Smooth muscle cell (in vitro differentiated cells): ENCODE measurements around the gene MYH9. TPM values are rescaled to one million over a fixed set of nuclear protein-coding genes. Genes with fewer than 3 reads are reported as not detected.
"Not testable (repeated sequence)": the region's sequence is repeated elsewhere in the genome, so short reads cannot be mapped to it uniquely, and the experiment has no call there.

Source experiments
- DNase-seq: peaks from one replicate; lab custom pipeline; 2025; ENCODE audit not compliant: unreplicated experiment; lab: John Stamatoyannopoulos, UW
- H2AFZ ChIP-seq: fragments of 200-600 bp; sonication (generic); 2 replicates; pipeline ENCODE4 v1.6.0; 2016; ENCODE audit warnings: antibody characterized with exemption, low read depth, mild to moderate bottlenecking
- H3F3A ChIP-seq: fragments of 200-600 bp; sonication (generic); 2 replicates; pipeline ENCODE4 v1.6.0; 2017; ENCODE audit warnings: antibody characterized with exemption, low read depth
- H3K27ac ChIP-seq: fragments of 200-600 bp; sonication (generic); 2 replicates; pipeline ENCODE4 v1.5.1; 2016; ENCODE audit warnings: low read depth, mild to moderate bottlenecking
- H3K27me3 ChIP-seq: fragments of 200-600 bp; sonication (generic); 2 replicates; pipeline ENCODE4 v1.6.1; 2016; ENCODE audit warnings: low read depth, mild to moderate bottlenecking
- H3K36me3 ChIP-seq: fragments of 200-600 bp; sonication (generic); 2 replicates; pipeline ENCODE4 v1.5.1; 2016; ENCODE audit warnings: low read depth
- H3K4me1 ChIP-seq: fragments of 200-600 bp; sonication (generic); 2 replicates; pipeline ENCODE4 v1.5.1; 2016; ENCODE audit warnings: low read depth
- H3K4me2 ChIP-seq: fragments of 200-600 bp; sonication (generic); 2 replicates; pipeline ENCODE4 v1.6.0; 2016; ENCODE audit warnings: mild to moderate bottlenecking
- H3K4me3 ChIP-seq: fragments of 200-600 bp; sonication (generic); 2 replicates; pipeline ENCODE4 v1.5.1; 2016; ENCODE audit warnings: mild to moderate bottlenecking
- H3K79me2 ChIP-seq: fragments of 200-600 bp; sonication (generic); 2 replicates; pipeline ENCODE4 v1.6.0; 2016; ENCODE audit warnings: low read depth, mild to moderate bottlenecking
- H3K9ac ChIP-seq: fragments of 200-600 bp; sonication (generic); 2 replicates; pipeline ENCODE4 v1.6.0; 2016; ENCODE audit warnings: low read depth
- H3K9me3 ChIP-seq: fragments of 200-600 bp; sonication (generic); replicated peaks from 2 replicates; pipeline ENCODE4 v1.5.1; 2016; ENCODE audit warnings: low read depth
- H4K20me1 ChIP-seq: fragments of 200-600 bp; sonication (generic); 2 replicates; pipeline ENCODE4 v1.6.0; 2016; ENCODE audit warnings: low read depth
- CTCF ChIP-seq: fragments of 200-600 bp; sonication (generic); IDR thresholded peaks from 2 replicates; pipeline ENCODE4 v1.5.1; 2017; ENCODE audit warnings: borderline replicate concordance, mild to moderate bottlenecking, antibody characterized with exemption; ENCODE audit not compliant: insufficient read depth, poor library complexity, severe bottlenecking
- WGBS: methylation state at CpG from one replicate; pipeline ENCODE4 v1.1.7; 2016; ENCODE audit warnings: low lambda C conversion rate; 5-methylcytosine and 5-hydroxymethylcytosine counted together
- polyA plus RNA-seq: library from polyadenylated mRNA; unstranded; fragments of >200 nt; fragmentation: Nextera tagmentation; extraction: Ambion mirVana; gene quantifications from 2 replicates; pipeline ENCODE4 v1.2.1, GENCODE V29; 2016
- total RNA-seq: library from RNA; depleted of rRNA; stranded (reverse); fragments of >200 nt; gene quantifications from 2 replicates; pipeline ENCODE4 v1.2.3, GENCODE V29; 2014

MYH9 gene
- total and polyA plus RNA-seq, 2 experiments from 2014 or later, result 350 to 361 TPM

DNA sequence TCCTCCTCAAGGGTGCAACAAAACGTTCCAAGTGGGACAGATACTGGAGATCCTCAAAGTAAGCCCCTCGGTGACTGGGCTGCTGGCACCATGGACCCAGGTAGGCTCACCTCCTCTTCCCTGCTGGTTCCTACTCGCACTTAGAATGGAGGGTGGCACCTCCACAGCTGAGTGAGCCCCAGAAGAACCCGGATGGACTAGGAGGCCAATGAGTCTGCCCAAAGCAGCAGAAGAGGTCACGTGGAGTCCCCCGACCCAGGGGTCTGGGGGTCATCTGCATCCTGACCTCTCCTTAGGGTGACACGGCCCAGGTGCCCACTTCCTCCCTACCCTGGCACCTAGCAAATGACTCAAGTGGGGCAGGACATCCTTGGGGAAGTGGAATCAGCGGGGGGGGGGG, 130.5 kb downstream of the MYH9 start:
- WGBS, result 80% methylated on average over 8 of the region's 8 CpGs
- Histone ChIP-seq H3K27ac (no peak overlapping the region), H3K9me3 (no peaks in the 10 kb centered on the region), H3K4me1 (peaks cover 13% of the 10 kb centered on the region), H3K36me3 (no peaks in the 10 kb centered on the region), H3K9ac (no peak overlapping the region), H3K27me3 (no peaks in the 10 kb centered on the region), H3K79me2 (no peaks in the 10 kb centered on the region), H4K20me1 (no peaks in the 10 kb centered on the region), H3K4me3 (no peak overlapping the region), H3F3A (peaks cover 6% of the 10 kb centered on the region), H2AFZ (no peak overlapping the region), H3K4me2 (no peak overlapping the region)
- no peak for DNase-seq
- no peak for TF ChIP-seq CTCF

DNA sequence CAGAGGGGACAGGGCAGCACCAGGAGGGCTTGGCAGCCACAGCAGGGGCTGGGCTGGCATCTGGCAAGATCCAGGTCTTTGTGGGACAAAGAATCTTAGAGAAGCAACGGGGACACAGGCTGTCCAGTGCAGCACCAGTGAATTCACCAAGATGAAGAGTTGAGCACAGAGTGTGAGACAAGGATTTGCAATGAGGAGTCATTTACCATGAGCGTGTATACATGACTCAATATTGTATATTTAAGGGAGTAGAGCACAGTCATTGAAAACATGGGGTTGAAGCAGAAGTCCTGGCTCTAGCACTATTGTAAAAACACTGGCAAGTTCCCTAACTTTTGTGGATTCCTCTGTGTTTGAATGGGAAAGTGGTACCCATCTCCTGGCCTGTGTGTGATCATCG, 131.3 kb downstream of the MYH9 start:
- no peaks in the 10 kb centered on the region for H4K20me1 ChIP-seq
- H3K79me2 ChIP-seq, result no peaks in the 10 kb centered on the region
- H3F3A ChIP-seq, result peaks cover 6% of the 10 kb centered on the region
- H3K4me1 ChIP-seq, result peaks cover 13% of the 10 kb centered on the region
- H3K36me3 ChIP-seq, result no peaks in the 10 kb centered on the region
- WGBS, result 84% methylated on average over 3 of the region's 3 CpGs
- no peak overlapping the region for H3K9ac ChIP-seq
- no peak overlapping the region for H2AFZ ChIP-seq
- H3K4me2 ChIP-seq, result no peak overlapping the region
- no peaks in the 10 kb centered on the region for H3K27me3 ChIP-seq
- H3K27ac ChIP-seq, result no peak overlapping the region
- no peak for DNase-seq
- H3K9me3 ChIP-seq, result no peaks in the 10 kb centered on the region
- TF ChIP-seq CTCF, result no peak
- H3K4me3 ChIP-seq, result no peak overlapping the region

GRCh38 chr22:36255572-36255971, 132.2 kb downstream of the MYH9 start:
- DNase-seq, H3K4me2 ChIP-seq, H3K27ac ChIP-seq, H3K27me3 ChIP-seq, H3K79me2 ChIP-seq, H2AFZ ChIP-seq, H3F3A ChIP-seq, H3K4me3 ChIP-seq, H3K9me3 ChIP-seq, H4K20me1 ChIP-seq, H3K36me3 ChIP-seq, H3K9ac ChIP-seq: not testable (repeated sequence)
- H3K4me1 ChIP-seq, result peaks cover 13% of the 10 kb centered on the region
- 90% methylated on average over 1 of the region's 5 CpGs for WGBS

GRCh38 chr22:36253523-36254490, 134.0 kb downstream of the MYH9 start:
- TF ChIP-seq CTCF, result no peak
- no peaks in the 10 kb centered on the region for H3K36me3 ChIP-seq
- no peak overlapping the region for H3K4me3 ChIP-seq
- H3K27me3 ChIP-seq, result no peaks in the 10 kb centered on the region
- no peaks in the 10 kb centered on the region for H3K9me3 ChIP-seq
- H2AFZ ChIP-seq, result no peak overlapping the region
- H3K27ac ChIP-seq, result no peak overlapping the region
- H3K9ac ChIP-seq, result no peak overlapping the region
- WGBS, result 92% methylated on average over 7 of the region's 7 CpGs
- no peaks in the 10 kb centered on the region for H3K79me2 ChIP-seq
- H4K20me1 ChIP-seq, result no peaks in the 10 kb centered on the region
- H3K4me2 ChIP-seq, result no peak overlapping the region
- DNase-seq, result no peak
- peaks cover 2% of the 10 kb centered on the region for H3K4me1 ChIP-seq
- no peaks in the 10 kb centered on the region for H3F3A ChIP-seq
